Astrocyte of the spinal cord (primary cell): ENCODE measurements around the gene HMGB3.

Experiments used
- DNase-seq: peaks from one replicate; pipeline ENCODE4 v3.0.0; 2011; ENCODE audit warnings: low read depth, low spot score
- H3K4me3 ChIP-seq: 2 replicates; pipeline ENCODE4 v1.5.1; 2011; ENCODE audit warnings: low read depth, mild to moderate bottlenecking, low read length, moderate library complexity
- in situ Hi-C: cut with HindIII; loops from 2 replicates; pipeline ENCODE4 v1.10.0; 2017; ENCODE audit warnings: low sequenced_read_pairs
- TF ChIP-seq, protein P1 (sequence below): IDR thresholded peaks from 2 replicates; pipeline ENCODE4 v1.5.1; 2012; ENCODE audit warnings: low read depth, mild to moderate bottlenecking, low read length, inconsistent platforms

HMGB3 gene

DNA sequence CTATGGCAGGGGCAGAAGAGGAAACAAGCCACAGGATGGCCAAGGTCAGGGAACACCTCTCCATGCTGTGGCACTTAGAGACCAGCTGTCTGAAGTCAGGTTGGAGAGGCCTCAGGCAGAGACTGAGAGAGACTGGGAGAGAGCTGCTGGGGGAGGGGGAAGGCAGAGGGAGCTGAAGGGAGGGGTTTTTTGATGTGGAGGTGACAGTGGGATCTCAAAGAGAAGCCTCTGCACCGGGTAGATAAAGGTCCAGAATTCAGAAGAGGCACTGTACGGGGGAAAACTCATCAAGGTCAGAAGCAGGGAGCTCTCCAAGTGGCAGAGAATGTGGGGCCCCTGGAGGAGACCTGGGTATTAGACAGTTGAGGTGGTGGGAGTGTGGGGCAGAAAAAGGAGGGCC lies 41.6 kb upstream of the HMGB3 start:
- TF ChIP-seq, protein P1, sequence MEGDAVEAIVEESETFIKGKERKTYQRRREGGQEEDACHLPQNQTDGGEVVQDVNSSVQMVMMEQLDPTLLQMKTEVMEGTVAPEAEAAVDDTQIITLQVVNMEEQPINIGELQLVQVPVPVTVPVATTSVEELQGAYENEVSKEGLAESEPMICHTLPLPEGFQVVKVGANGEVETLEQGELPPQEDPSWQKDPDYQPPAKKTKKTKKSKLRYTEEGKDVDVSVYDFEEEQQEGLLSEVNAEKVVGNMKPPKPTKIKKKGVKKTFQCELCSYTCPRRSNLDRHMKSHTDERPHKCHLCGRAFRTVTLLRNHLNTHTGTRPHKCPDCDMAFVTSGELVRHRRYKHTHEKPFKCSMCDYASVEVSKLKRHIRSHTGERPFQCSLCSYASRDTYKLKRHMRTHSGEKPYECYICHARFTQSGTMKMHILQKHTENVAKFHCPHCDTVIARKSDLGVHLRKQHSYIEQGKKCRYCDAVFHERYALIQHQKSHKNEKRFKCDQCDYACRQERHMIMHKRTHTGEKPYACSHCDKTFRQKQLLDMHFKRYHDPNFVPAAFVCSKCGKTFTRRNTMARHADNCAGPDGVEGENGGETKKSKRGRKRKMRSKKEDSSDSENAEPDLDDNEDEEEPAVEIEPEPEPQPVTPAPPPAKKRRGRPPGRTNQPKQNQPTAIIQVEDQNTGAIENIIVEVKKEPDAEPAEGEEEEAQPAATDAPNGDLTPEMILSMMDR, result no peak
- H3K4me3 ChIP-seq, result no peak overlapping the region
- no peak for DNase-seq
- in situ Hi-C loops, result no loop called here

DNA sequence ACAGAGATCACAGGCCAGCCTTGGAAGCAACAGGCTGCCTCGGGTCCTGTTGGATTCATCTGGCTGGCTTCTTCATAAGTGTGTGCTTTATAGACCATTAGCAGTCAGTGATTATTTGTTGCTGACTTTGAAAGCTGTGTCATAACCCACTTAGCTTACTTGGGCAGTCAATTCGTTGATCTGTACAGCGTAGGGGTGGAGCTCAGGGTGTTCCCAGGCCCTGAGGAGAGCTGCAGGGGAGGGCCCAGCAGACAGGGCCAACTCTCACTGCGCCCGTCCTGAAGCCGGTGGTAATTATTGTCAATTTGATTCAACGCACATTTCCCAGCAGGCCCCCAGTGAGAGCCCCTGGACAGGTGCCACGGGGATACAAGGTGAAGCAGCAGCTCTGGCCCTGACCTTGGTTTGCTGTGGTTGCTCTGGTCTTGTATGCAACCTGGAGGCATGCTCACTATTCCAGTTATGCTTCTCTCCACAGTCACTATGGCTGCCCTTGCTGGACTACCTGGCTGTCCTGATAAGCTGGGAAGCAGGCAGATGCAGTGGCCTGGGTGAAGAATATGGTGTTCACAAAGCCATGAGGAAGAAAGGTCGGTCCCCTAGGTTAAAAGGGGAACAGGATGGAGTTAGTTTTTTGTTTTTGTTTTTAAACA lies 40.1 kb upstream of the HMGB3 start:
- TF ChIP-seq, protein P1, result no peak
- H3K4me3 ChIP-seq, result no peak overlapping the region
- in situ Hi-C loops, result no loop called here
- DNase-seq, result no peak

DNA sequence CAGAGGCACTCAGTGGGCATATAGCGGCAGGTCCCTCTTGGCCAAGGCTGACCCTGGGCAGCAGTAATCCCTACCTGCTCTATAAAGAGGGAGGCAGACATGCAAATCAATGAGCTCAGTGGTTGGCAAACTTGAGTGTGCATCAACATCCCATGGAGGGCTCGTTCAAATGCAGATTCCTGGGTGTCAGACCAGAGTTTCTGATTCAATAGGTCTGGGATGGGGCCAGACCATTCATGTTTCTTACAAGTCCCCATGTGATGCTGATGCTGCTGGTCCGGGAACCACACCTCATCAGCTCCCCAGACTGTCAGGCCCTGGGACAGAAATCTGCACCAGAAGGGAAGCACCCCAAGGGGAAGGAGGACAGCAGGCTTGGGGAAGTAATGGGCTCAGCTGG lies 38.9 kb upstream of the HMGB3 start:
- H3K4me3 ChIP-seq, result no peak overlapping the region
- in situ Hi-C loops, result no loop called here
- TF ChIP-seq, protein P1, result no peak
- no peak for DNase-seq

DNA sequence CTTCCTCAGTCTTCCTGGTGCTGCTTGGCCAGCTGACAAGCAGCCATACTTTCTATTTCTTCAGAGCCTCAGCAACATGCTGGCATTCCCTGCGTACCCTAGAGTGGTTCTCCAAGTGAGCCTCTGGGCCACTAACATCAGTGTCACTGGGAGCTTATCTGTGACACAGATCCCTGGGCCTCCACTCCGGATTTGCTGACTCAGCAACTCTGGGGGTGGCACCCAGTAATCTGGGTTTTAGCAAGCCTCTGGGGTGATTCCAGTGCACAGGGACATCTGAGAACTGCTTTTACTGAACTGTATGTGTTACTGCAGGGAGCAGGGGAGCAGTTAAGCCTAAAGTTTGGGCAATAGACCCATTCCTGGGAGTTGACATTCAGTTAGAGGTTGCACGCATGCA lies 28.2 kb upstream of the HMGB3 start:
- no peak overlapping the region for H3K4me3 ChIP-seq
- DNase-seq, result no peak
- TF ChIP-seq, protein P1, result no peak
- in situ Hi-C loops, result no loop called here

DNA sequence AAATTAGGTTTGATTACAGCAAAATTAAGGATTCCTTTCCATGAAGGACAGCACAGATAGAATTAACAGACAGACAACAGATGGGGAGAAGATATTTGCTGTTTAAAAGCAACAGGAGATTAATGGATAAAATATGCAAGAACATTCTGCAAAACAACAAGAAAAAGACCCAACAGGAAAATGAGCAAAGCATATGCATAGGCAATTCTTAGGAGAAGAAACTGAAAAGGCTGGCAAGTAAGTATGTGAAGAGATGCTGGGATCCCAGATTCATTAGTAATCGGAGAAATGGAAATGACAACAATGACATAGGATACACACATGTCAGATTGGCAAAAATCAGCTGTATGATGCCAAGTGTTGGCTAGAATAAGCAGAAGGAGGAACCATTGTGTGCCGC lies 27.5 kb upstream of the HMGB3 start:
- TF ChIP-seq, protein P1, result no peak
- H3K4me3 ChIP-seq, result no peak overlapping the region
- in situ Hi-C loops, result no loop called here
- no peak for DNase-seq

DNA sequence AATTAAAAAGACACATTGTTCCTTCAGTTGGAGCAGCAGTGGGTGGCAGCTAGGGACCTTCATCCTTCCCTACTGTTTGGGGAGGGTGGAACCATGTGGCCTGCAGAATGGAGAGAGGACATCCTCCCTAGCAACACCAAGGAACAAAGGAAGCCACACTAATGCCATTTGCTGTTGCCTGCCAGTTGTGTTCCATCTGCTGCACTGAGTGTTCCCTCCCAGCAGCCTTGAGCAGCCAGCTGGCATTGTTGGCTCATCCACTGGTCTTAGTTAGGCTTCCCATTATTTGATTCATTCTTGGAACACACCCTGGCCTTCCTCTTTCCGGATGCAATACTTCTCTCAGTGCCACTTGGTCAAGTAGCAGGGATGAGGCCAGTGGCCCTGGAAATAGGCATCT lies 25.0 kb upstream of the HMGB3 start:
- no peak for DNase-seq
- in situ Hi-C loops, result no loop called here
- TF ChIP-seq, protein P1, result no peak

More for the DNA sequence above, 25.0 kb upstream of the HMGB3 start:
- no peak overlapping the region for H3K4me3 ChIP-seq
